Stimulated activated naive CD4-positive, alpha-beta T cell treated with Interleukin-2 at 50 U/mL for 16 hours (primary cell): ENCODE measurements around the gene IL4R.
"Not testable (repeated sequence)": the region's sequence is repeated elsewhere in the genome, so short reads cannot be mapped to it uniquely, and the experiment has no call there.

Source experiments
- DNase-seq: peaks from one replicate; lab custom pipeline; 2025; lab: John Stamatoyannopoulos, UW

Gene IL4R

GRCh38 chr16:27313422-27314160 lies at the start of gene IL4R:
Gene IL4R, plus strand, starts transcription at chr16:27313974. Its CDS starts 26,230 bp downstream, at chr16:27340204.
- peak; percentile 63 for DNase-seq

DNA sequence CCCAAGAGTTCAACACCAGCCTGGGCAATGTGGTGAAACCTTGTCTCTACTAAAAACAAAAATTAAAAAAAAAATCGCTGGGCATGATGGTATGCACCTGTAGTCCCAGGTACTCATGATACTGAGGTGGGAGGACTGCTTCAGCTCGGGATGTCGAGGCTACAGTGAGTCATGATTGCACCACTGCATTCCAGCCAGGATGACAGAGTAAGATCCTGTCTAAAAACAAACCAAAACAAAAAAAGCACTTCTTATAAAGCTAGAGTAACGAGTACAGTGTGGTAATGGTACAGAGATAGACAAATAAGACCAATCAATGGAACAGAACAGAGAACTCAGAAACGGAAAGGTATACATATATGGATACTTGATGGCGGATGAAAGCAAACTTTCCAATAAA lies 49.6 kb upstream of the IL4R start:
- no peak for DNase-seq

GRCh38 chr16:27265982-27266381 lies 47.8 kb upstream of the IL4R start:
- no peak for DNase-seq

DNA sequence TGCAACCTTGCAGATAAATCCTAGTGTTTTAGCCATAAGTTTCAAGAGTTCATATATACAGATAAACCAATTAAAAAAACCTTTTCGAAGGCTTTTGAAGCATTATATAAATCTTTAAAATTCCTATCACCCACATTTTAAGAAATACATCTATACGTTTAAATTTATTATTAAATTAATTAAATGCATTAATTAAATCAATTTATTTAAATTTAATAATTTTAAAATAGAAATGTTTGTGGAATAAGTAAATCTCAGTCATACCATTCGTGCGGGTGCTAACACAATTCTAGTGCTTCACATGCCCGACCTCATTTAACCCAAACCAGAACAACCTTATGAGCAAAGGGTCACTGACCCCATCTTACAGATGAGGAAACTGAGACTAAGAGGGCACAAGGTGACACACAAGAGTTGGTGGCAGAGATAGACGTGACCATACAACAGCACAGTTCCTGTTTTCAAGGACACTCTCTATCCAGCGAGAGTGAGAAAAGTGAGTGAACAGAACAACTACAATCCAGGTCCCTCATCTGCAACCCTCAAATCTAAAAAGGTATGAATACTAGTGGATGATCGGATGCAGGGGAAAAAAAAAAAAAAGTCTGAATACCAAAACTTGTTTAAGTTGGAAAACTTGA lies 46.6 kb upstream of the IL4R start:
- DNase-seq: no peak

GRCh38 chr16:27268376-27269299 lies 45.1 kb upstream of the IL4R start, which contains the start of gene NSMCE1:
Gene NSMCE1, minus strand, starts transcription at chr16:27268772. Its CDS starts 11,202 bp downstream, at chr16:27257570.
- DNase-seq: peak; percentile 98

DNA sequence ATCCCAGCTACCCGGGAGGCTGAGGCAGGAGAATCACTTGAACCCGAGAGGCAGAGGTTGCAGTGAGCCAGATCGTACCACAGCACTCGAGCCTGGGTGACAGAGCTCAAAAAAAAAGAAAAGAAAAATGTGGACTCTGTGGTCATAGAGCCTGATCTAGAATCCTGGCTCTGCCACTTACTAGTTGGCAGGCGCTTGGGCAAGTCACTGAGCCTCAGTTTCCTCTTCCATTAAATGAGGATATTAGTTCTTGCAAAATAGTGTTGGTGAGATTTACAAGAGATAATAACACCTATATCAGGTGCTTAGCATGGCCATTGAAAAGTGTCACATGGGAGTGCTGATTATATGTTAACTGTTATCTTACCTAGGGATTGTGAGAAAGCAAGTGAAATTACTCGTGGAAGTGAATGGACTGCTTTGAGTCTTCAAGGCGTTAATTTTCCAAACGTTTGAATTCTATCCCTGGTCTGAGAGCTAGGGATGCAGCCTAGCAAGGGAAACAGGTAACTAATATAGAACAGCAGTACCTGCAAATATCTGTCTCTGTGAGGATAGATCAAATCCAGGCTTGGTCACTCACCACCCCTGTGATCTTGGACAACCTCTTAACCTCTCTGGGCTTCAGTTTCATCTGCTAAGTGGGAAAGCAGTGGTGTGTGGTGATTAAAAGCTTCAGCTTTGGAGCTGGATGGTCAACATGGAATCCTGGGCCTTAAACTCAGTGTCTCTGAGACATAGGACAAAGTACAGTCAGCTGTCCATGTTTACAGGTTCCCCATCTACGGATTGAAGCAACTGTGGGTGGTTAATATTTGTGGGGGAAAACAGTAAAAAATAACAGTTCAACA lies 44.2 kb upstream of the IL4R start:
- DNase-seq: no peak

- DNase-seq: no peak
Measured at GRCh38 chr16:27270349-27270748, 43.4 kb upstream of the IL4R start.

- DNase-seq: no peak
Measured at GRCh38 chr16:27272076-27272475, 41.7 kb upstream of the IL4R start.

- DNase-seq: not testable (repeated sequence)
Measured at GRCh38 chr16:27272697-27273096, 41.1 kb upstream of the IL4R start.

DNA sequence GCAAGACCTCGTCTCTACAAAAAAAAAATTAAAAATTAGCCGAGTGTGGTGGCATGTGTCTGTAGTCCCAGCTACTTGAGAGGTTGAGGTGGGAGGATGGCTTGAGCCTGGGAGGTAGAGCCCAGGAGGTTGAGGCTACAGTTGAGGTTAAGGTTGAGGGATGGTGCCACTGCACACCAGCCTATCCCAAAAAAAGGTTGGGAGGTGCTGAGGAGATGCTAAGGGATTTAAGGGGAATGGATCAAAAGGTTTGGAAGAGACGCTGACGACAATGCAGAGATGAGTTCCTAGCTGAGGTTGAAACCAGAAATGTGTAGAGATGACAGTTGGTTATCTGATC lies 40.5 kb upstream of the IL4R start:
- no peak for DNase-seq

DNA sequence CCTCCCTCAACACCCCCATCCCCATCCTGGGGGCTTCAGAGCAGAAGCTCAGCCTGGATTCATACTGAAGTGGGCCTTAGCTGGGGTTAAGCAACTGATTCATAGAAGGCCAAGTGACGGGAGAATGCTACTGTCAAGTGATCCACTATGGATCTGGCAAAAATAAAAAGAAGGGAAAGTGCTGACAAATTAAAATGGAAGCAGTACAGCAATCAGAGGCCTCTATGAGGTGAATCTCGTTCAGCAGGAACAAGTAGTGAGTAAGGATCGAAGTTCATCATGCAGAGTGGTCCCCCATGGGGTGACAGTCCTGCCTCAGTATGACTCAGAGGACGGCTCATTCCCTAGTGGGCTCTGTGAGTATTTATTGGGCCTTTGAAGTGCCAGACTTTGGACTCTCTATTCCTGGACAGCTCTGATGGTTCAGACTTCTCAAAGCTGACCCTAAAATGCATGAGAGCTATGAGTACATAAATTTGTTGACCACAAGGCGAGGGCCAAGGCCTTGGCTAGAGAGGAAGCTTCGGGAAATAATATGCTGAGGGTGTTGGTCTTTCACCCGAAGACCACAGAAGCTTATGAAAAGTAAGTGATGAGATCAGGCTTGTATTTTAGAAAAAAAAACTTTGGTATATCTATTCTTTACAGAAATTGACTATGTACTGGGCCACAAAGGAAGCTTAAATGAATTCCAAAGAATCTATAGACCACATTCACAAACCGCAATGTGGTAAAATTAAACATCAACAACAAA lies 39.9 kb upstream of the IL4R start:
- DNase-seq: no peak

DNA sequence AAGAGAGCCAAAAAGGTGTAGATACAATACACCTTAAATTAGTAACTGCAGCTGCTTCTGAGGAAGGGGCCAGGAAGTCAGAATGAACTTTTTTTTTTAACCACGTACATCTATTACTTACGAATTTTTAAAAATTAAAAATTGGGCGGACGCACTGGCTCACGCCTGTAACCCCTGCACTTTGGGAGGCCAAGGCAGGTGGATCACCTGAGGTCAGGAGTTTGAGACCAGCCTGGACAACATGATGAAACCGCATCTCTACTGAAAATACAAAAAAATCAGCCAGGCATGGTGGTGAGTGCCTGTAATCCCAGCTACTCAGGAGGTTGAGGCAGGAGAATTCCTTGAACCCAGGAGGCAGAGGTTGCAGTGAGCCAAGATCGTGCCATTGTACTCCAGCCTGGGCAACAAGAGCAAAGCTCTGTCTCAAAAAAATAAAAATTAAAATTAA lies 39.3 kb upstream of the IL4R start:
- not testable (repeated sequence) for DNase-seq

DNA sequence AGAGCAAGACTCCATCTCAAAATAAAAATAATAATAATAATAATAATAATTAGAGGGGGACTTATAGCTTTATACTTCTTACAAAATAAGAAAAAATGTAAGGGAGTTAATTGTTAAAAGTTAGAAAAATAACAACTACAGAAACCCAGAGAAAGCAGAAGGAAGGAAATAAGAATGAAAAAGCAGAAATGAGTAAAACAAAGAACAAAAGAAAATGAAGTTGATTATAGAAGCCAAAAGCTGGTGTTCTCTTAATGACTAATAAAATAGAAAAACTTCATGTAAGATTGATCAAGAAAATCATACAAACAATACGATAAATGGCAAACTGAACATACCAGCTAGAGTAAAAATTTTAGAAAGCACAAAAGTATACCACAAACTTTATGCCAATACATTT lies 38.4 kb upstream of the IL4R start:
- no peak for DNase-seq

GRCh38 chr16:27281243-27281642 lies 32.5 kb upstream of the IL4R start:
- DNase-seq: no peak

- DNase-seq: no peak
Measured at GRCh38 chr16:27284865-27285675, 28.7 kb upstream of the IL4R start.

DNA sequence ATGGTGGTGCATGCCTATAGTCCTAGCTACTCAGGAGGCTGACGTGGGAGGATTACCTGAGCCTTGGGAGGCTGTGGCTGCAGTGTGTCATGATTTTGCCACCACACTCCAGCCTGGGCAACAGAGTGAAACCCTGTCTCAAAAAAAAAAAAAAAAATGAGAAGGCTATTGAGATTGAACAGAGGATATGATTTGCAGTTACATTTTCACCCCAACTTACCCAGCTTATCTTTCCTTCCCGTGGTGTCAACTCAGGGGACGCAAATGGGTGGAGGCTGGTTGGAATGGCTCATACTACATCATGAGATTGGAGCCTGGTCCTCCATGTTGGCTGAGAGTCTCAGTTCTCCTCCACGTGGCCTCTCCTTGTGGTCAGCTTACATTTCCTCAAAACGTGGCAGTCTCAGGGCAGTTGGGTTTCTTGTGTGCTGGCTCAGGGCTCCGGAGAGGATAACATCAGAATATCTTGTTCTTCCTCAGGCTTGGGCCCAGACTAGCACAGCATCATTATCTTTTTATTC lies 28.0 kb upstream of the IL4R start:
- no peak for DNase-seq

GRCh38 chr16:27286451-27286850 lies 27.3 kb upstream of the IL4R start:
- DNase-seq: no peak

- no peak for DNase-seq
Measured at GRCh38 chr16:27287051-27287811, 26.5 kb upstream of the IL4R start.

GRCh38 chr16:27287887-27288286 lies 25.9 kb upstream of the IL4R start:
- DNase-seq: no peak
